ENCODE measurements around the gene FRMD4B.
"Not testable (repeated sequence)": the region's sequence is repeated elsewhere in the genome, so short reads cannot be mapped to it uniquely, and the experiment has no call there.

The FRMD4B gene

GRCh38 chr3:69235882-69236281, 150.0 kb downstream of the FRMD4B start:
- no peaks in the 10 kb centered on the region for H3K9me3 ChIP-seq (replicated peaks; ENCODE audit: low read length)

DNA sequence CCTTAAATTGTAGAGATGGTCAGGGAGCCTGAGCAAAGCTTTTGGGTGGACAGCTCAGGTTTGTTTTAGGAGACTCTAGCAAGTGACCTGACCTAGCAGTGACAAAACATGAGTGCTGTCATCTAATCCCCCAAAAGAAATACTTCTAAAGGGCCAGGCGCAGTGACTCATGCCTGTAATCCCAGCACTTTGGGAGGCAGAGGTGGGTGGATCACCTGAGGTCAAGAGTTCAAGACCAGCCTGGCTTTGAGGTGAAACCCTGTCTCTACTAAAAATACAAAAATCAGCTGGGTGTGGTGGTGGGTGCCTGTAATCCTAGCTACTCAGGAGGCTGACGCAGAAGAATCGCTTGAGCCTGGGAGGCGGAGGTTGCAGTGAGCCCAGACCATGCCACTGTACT, 150.7 kb downstream of the FRMD4B start:
- not testable (repeated sequence) for H3K4me2 ChIP-seq (ENCODE audit: low read length); H3K9me3 ChIP-seq (replicated peaks; ENCODE audit: low read length); H3K36me3 ChIP-seq (ENCODE audit: insufficient read depth, low read length); H3K9ac ChIP-seq (ENCODE audit: low read depth, low read length); H3K27me3 ChIP-seq (ENCODE audit: control insufficient read depth, insufficient read depth, low read length); H3K4me1 ChIP-seq (ENCODE audit: control insufficient read depth, insufficient read depth, low read length); H3K4me3 ChIP-seq (ENCODE audit: low read length)

More at GRCh38 chr3:69235882-69236281, 150.0 kb downstream of the FRMD4B start:
- Histone ChIP-seq H3K4me3 (ENCODE audit: low read length) (no peak overlapping the region), H3K4me1 (ENCODE audit: control insufficient read depth, insufficient read depth, low read length) (no peaks in the 10 kb centered on the region), H3K4me2 (ENCODE audit: low read length) (no peak overlapping the region), H3K9ac (ENCODE audit: low read depth, low read length) (no peak overlapping the region), H3K27me3 (ENCODE audit: control insufficient read depth, insufficient read depth, low read length) (no peaks in the 10 kb centered on the region), H3K36me3 (ENCODE audit: insufficient read depth, low read length) (no peaks in the 10 kb centered on the region)

- no peaks in the 10 kb centered on the region for H3K36me3 ChIP-seq (ENCODE audit: insufficient read depth, low read length)
- H3K27me3 ChIP-seq (ENCODE audit: control insufficient read depth, insufficient read depth, low read length): no peaks in the 10 kb centered on the region
- no peak overlapping the region for H3K4me2 ChIP-seq (ENCODE audit: low read length)
- H3K4me1 ChIP-seq (ENCODE audit: control insufficient read depth, insufficient read depth, low read length): no peaks in the 10 kb centered on the region
- H3K9ac ChIP-seq (ENCODE audit: low read depth, low read length): no peak overlapping the region
- H3K4me3 ChIP-seq (ENCODE audit: low read length): no peak overlapping the region
- no peaks in the 10 kb centered on the region for H3K9me3 ChIP-seq (replicated peaks; ENCODE audit: low read length)
These were observed 153.4 kb downstream of the FRMD4B start for GRCh38 chr3:69232482-69232881.

GRCh38 chr3:69231929-69232440, 153.9 kb downstream of the FRMD4B start:
- H3K4me2 ChIP-seq (ENCODE audit: low read length): no peak overlapping the region
- H3K9ac ChIP-seq (ENCODE audit: low read depth, low read length): no peak overlapping the region
- no peaks in the 10 kb centered on the region for H3K9me3 ChIP-seq (replicated peaks; ENCODE audit: low read length)
- H3K4me3 ChIP-seq (ENCODE audit: low read length): no peak overlapping the region
- no peaks in the 10 kb centered on the region for H3K36me3 ChIP-seq (ENCODE audit: insufficient read depth, low read length)
- H3K27me3 ChIP-seq (ENCODE audit: control insufficient read depth, insufficient read depth, low read length): no peaks in the 10 kb centered on the region
- no peaks in the 10 kb centered on the region for H3K4me1 ChIP-seq (ENCODE audit: control insufficient read depth, insufficient read depth, low read length)

DNA sequence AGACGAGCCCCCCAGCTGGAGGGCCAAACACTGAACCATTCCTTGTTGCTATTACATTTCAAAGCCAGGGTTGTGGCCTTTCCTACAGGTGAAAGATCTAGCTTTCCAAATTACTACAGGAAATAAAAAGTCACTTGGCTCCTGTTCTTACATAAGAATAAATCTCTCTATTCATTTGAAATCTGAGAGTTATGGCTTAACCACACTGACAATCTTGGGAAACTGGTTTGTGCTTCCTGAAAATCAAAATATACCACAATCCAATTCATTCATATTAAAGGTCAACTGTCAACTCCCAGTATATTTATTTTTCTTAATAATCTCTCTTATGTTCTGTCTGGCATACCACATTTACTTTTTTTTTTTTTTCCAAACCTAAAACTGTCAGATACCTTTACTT, 159.8 kb downstream of the FRMD4B start:
- Histone ChIP-seq H3K27me3 (ENCODE audit: control insufficient read depth, insufficient read depth, low read length) (no peaks in the 10 kb centered on the region), H3K4me2 (ENCODE audit: low read length) (no peak overlapping the region), H3K36me3 (ENCODE audit: insufficient read depth, low read length) (no peaks in the 10 kb centered on the region), H3K4me3 (ENCODE audit: low read length) (no peak overlapping the region), H3K9ac (ENCODE audit: low read depth, low read length) (no peak overlapping the region), H3K9me3 (replicated peaks; ENCODE audit: low read length) (no peaks in the 10 kb centered on the region), H3K4me1 (ENCODE audit: control insufficient read depth, insufficient read depth, low read length) (no peaks in the 10 kb centered on the region)

DNA sequence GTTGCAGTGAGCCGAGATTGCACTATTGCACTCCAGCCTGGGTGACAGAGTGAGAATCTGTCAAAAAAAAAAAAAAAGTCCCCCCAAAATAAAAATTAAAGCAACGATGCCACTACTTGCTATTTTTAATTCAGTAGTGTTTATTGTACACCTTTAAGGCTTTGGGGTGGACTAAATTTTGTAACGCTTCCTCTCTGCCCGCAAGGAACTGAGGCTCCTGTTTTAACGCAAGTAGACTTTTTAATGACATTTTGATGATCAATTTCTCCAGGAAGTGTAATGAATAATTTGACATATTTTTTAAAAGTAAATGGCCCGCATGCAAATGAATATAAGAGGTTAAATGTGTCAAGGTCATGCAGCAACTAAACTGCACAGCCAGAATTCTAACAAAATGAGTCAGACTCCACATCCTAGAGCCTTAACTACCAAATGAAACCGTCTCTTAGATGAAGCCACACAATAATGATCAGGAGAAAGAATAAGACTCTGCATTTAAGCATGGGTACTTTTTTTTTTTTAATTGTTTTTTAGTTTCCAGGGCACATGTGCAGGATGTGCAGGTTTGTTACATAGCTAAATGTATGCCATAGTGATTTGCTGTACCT, 166.7 kb downstream of the FRMD4B start:
- no peaks in the 10 kb centered on the region for H3K4me1 ChIP-seq (ENCODE audit: control insufficient read depth, insufficient read depth, low read length)
- H3K4me2 ChIP-seq (ENCODE audit: low read length): no peak overlapping the region
- no peaks in the 10 kb centered on the region for H3K9me3 ChIP-seq (replicated peaks; ENCODE audit: low read length)
- no peak overlapping the region for H3K4me3 ChIP-seq (ENCODE audit: low read length)
- H3K9ac ChIP-seq (ENCODE audit: low read depth, low read length): no peak overlapping the region
- H3K36me3 ChIP-seq (ENCODE audit: insufficient read depth, low read length): no peaks in the 10 kb centered on the region
- no peaks in the 10 kb centered on the region for H3K27me3 ChIP-seq (ENCODE audit: control insufficient read depth, insufficient read depth, low read length)

DNA sequence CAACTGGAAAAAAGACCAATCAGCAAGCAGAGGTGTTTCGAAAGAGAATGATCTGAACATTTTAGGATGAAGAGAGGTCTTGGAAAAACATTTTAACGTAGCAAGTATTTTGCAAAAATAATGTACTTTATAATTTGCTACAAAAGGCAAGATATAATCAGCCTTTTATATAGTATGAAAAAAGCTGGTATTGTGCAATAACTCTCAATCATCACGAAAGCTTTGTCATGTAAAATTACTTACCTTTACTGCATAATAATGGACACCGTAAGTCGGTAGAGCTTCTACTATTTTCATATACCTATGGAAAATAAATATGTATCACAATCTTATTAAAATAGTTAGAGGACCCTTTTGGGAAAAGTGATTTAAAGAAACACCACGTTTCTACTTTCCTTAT, 167.8 kb downstream of the FRMD4B start:
- H3K4me3 ChIP-seq (ENCODE audit: low read length): no peak overlapping the region
- H3K36me3 ChIP-seq (ENCODE audit: insufficient read depth, low read length): no peaks in the 10 kb centered on the region
- no peaks in the 10 kb centered on the region for H3K9me3 ChIP-seq (replicated peaks; ENCODE audit: low read length)
- no peaks in the 10 kb centered on the region for H3K27me3 ChIP-seq (ENCODE audit: control insufficient read depth, insufficient read depth, low read length)
- H3K4me2 ChIP-seq (ENCODE audit: low read length): no peak overlapping the region
- no peak overlapping the region for H3K9ac ChIP-seq (ENCODE audit: low read depth, low read length)
- peaks cover under 1% of the 10 kb centered on the region for H3K4me1 ChIP-seq (ENCODE audit: control insufficient read depth, insufficient read depth, low read length)

- H3K4me1 ChIP-seq (ENCODE audit: control insufficient read depth, insufficient read depth, low read length): peaks cover 9% of the 10 kb centered on the region
- H3K27me3 ChIP-seq (ENCODE audit: control insufficient read depth, insufficient read depth, low read length): no peaks in the 10 kb centered on the region
- no peaks in the 10 kb centered on the region for H3K36me3 ChIP-seq (ENCODE audit: insufficient read depth, low read length)
- H3K4me3 ChIP-seq (ENCODE audit: low read length): no peak overlapping the region
- H3K9ac ChIP-seq (ENCODE audit: low read depth, low read length): no peak overlapping the region
- no peak overlapping the region for H3K4me2 ChIP-seq (ENCODE audit: low read length)
- H3K9me3 ChIP-seq (replicated peaks; ENCODE audit: low read length): no peaks in the 10 kb centered on the region
These were observed 168.9 kb downstream of the FRMD4B start for GRCh38 chr3:69216981-69217380.

DNA sequence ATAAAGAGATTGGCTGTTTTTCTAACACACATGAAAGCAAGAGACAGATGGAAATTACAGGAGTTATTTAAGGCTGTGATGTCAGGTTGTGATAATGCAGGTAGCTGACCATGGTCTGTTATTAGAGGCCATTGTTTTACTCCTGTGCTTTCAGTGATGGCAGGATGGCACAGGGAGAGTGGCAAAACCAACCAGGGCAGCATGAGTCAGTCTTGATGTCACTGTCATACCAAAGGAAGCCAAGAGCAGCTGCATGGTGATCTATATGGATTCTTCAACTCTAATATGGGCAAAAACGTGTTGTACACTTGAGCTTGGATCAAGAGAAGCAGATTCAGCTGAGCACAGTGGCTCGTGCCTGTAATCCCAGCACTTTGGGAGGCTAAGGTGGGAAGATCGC, 171.6 kb downstream of the FRMD4B start:
- Histone ChIP-seq H3K9me3 (replicated peaks; ENCODE audit: low read length) (no peaks in the 10 kb centered on the region), H3K27me3 (ENCODE audit: control insufficient read depth, insufficient read depth, low read length) (no peaks in the 10 kb centered on the region), H3K4me1 (ENCODE audit: control insufficient read depth, insufficient read depth, low read length) (peaks cover 9% of the 10 kb centered on the region), H3K9ac (ENCODE audit: low read depth, low read length) (no peak overlapping the region), H3K36me3 (ENCODE audit: insufficient read depth, low read length) (no peaks in the 10 kb centered on the region), H3K4me3 (ENCODE audit: low read length) (no peak overlapping the region), H3K4me2 (ENCODE audit: low read length) (no peak overlapping the region)

DNA sequence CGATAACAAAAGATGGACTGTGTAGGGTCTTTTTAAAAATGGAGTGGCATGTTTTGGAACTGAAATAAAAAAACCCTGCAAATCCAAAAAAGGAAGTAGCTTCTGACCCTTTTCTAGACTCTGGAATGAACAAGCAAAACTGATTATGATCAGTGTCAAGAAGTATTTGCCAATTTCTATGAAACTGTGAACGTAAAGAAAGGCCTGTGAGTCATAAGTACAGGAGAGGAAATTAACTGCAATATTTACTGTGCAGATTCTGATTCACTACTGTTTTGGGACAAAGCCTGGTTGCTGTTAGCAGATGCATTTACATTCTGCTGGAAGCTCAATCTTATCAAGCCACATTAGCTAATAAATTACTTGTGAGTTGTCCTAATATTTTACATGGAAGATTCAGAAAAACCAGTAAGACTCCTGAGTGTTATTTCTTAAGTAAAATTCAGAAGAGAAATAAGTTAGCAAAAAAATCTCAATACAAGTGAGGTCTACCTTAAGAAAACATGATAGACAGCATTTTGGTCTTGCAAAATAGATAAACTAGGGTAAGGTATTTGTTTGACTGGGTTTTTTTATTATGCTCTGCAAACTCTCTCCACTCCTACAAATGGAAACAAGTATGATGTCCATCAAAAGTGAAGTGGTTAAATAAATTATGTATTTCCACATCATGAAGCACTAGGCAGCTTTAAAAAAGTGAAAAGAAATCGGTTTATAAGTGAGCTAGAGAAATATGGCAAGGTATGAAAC, 173.3 kb downstream of the FRMD4B start:
- no peaks in the 10 kb centered on the region for H3K27me3 ChIP-seq (ENCODE audit: control insufficient read depth, insufficient read depth, low read length)
- no peak overlapping the region for H3K9ac ChIP-seq (ENCODE audit: low read depth, low read length)
- H3K4me2 ChIP-seq (ENCODE audit: low read length): no peak overlapping the region
- no peak overlapping the region for H3K4me3 ChIP-seq (ENCODE audit: low read length)
- peaks cover 9% of the 10 kb centered on the region for H3K4me1 ChIP-seq (ENCODE audit: control insufficient read depth, insufficient read depth, low read length)
- H3K9me3 ChIP-seq (replicated peaks; ENCODE audit: low read length): no peaks in the 10 kb centered on the region
- H3K36me3 ChIP-seq (ENCODE audit: insufficient read depth, low read length): no peaks in the 10 kb centered on the region

DNA sequence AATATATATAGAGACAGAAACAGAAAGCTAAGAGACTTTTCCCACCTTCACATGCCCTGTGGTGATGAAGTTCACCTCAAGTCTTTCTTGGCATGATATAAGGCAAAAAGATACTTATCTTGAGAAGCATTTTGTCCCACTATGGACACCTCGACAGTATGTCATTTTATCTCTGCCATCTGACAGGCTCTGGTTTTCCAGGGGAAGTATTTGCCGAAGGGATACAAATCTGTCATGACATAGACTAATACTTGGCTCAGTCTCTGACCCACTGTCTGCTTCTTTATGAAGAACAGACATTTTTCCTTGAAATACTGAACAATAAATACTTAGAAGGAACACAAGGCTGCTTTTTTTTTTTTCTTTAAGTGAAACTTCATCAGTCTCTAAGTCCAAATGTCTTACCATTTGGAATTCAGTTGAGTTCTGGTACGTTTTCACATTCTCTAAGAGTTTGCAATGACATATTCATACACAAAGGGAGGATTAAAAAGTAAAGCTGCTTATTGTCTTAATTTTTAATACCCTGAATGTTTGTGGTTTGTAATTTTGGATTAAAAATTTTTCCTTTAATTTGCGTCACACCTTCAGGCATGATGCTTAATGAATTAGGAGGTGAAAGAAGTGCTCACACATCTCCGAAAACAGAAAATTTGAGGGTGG, 175.7 kb downstream of the FRMD4B start:
- H3K27me3 ChIP-seq (ENCODE audit: control insufficient read depth, insufficient read depth, low read length): no peaks in the 10 kb centered on the region
- no peak overlapping the region for H3K9ac ChIP-seq (ENCODE audit: low read depth, low read length)
- H3K4me2 ChIP-seq (ENCODE audit: low read length): no peak overlapping the region
- no peak overlapping the region for H3K4me3 ChIP-seq (ENCODE audit: low read length)
- no peaks in the 10 kb centered on the region for H3K36me3 ChIP-seq (ENCODE audit: insufficient read depth, low read length)
- no peaks in the 10 kb centered on the region for H3K9me3 ChIP-seq (replicated peaks; ENCODE audit: low read length)
- peaks cover 9% of the 10 kb centered on the region for H3K4me1 ChIP-seq (ENCODE audit: control insufficient read depth, insufficient read depth, low read length)
